GM13977 (cell line): ENCODE results near the gene LRRC43.

Source experiments
- DNase-seq: peaks from one replicate; pipeline ENCODE4 v3.0.0; 2012; ENCODE audit warnings: low spot score
- CTCF ChIP-seq: IDR thresholded peaks from 2 replicates; pipeline ENCODE4 v1.5.1; 2012; ENCODE audit warnings: mild to moderate bottlenecking, control low read depth; ENCODE audit not compliant: insufficient read depth; ENCODE audit errors: extremely low read depth, missing control alignments
- in situ Hi-C: fragments of 300-500 bp; cut with MboI; formaldehyde crosslinking; loops from one replicate; pipeline ENCODE4 v1.12.0; 2022; ENCODE audit warnings: low sequenced_read_pairs, low pct_unique_long_range_greater_than_20kb, mixed read lengths, inconsistent platforms; ENCODE audit not compliant: unreplicated experiment

LRRC43 gene

DNA sequence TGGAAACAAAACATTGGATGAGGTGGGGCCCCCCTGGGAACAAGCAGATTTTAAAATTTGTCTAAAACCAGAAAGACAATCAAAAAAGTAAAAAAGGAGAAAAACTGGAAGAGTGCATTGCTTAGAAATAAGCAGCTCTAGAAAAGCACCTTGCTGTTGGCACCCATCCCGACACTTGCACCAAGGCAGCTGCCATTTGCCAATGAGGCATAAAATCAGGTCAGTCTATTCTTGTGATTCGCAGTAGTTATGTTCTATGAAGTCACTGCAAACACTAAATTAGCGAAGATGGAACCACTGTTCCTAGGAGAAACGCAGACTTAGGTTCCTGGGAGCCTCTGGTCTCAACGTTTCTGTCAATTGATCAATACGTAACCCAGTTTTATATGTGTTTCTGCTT lies 67.1 kb downstream of the LRRC43 start:
- TF ChIP-seq CTCF, result no peak
- in situ Hi-C loops, result no loop called here
- no peak for DNase-seq

- TF ChIP-seq CTCF, result no peak
- in situ Hi-C loops, result no loop called here
- DNase-seq, result no peak
Measured at GRCh38 chr12:122250536-122250935, 67.6 kb downstream of the LRRC43 start.
